GM12891 (cell line): ENCODE results near the gene STING1.
"Not testable (repeated sequence)": the region's sequence is repeated elsewhere in the genome, so short reads cannot be mapped to it uniquely, and the experiment has no call there.

Experiments used
- PAX5 ChIP-seq: IDR thresholded peaks from 2 replicates; pipeline ENCODE4 v1.6.1; 2011; ENCODE audit warnings: low read length, moderate library complexity, mild to moderate bottlenecking; ENCODE audit not compliant: insufficient read depth, severe bottlenecking
- POLR2A ChIP-seq: IDR thresholded peaks from 2 replicates; pipeline ENCODE4 v1.6.1; 2011; ENCODE audit warnings: low read depth, low read length, control low read depth
- POLR2AphosphoS5 ChIP-seq: IDR thresholded peaks from 2 replicates; pipeline ENCODE4 v1.6.1; 2011; ENCODE audit warnings: low read depth, low read length, control low read depth
- POU2F2 ChIP-seq: IDR thresholded peaks from 2 replicates; pipeline ENCODE4 v1.6.1; 2011; ENCODE audit warnings: low read depth, mild to moderate bottlenecking, control low read depth, low read length, moderate library complexity
- SPI1 ChIP-seq: IDR thresholded peaks from 2 replicates; pipeline ENCODE4 v1.6.1; 2011; ENCODE audit warnings: low read depth, low read length, control low read depth
- TAF1 ChIP-seq: IDR thresholded peaks from 2 replicates; pipeline ENCODE4 v1.6.1; 2011; ENCODE audit warnings: low read depth, low read length, control low read depth

DNA sequence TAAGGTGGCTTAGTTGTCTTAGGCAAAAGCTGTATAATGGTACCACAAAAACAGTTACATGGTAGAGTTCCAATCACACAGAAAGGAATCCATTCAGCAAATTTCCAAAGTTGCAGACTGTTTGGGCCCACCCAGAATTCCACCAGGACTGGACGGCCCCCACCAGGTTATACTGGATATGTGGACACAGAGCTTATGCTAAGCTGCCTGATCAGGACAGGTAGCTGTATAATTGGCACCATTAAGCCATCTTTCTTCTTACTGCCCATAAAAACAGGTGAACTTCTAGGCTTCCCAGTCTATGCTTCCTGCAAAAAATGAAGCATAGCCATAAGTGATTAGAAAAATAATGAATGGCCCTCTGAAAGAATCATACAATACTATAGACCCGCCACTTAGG, 47.5 kb upstream of the STING1 start:
- not testable (repeated sequence) for TF ChIP-seq POLR2A, TAF1, POLR2AphosphoS5, POU2F2, SPI1, PAX5
